Smooth muscle cell (in vitro differentiated cells): ENCODE measurements around the gene RELT. TPM values are rescaled to one million over a fixed set of nuclear protein-coding genes. Genes with fewer than 3 reads are reported as not detected.
A peak's percentile ranks its signal among the peaks of the same experiment; 100 is the strongest.

Source experiments
- DNase-seq: peaks from one replicate; lab custom pipeline; 2025; ENCODE audit not compliant: unreplicated experiment; lab: John Stamatoyannopoulos, UW
- H2AFZ ChIP-seq: fragments of 200-600 bp; sonication (generic); 2 replicates; pipeline ENCODE4 v1.6.0; 2016; ENCODE audit warnings: antibody characterized with exemption, low read depth, mild to moderate bottlenecking
- H3F3A ChIP-seq: fragments of 200-600 bp; sonication (generic); 2 replicates; pipeline ENCODE4 v1.6.0; 2017; ENCODE audit warnings: antibody characterized with exemption, low read depth
- H3K27ac ChIP-seq: fragments of 200-600 bp; sonication (generic); 2 replicates; pipeline ENCODE4 v1.5.1; 2016; ENCODE audit warnings: low read depth, mild to moderate bottlenecking
- H3K27me3 ChIP-seq: fragments of 200-600 bp; sonication (generic); 2 replicates; pipeline ENCODE4 v1.6.1; 2016; ENCODE audit warnings: low read depth, mild to moderate bottlenecking
- H3K36me3 ChIP-seq: fragments of 200-600 bp; sonication (generic); 2 replicates; pipeline ENCODE4 v1.5.1; 2016; ENCODE audit warnings: low read depth
- H3K4me1 ChIP-seq: fragments of 200-600 bp; sonication (generic); 2 replicates; pipeline ENCODE4 v1.5.1; 2016; ENCODE audit warnings: low read depth
- H3K4me2 ChIP-seq: fragments of 200-600 bp; sonication (generic); 2 replicates; pipeline ENCODE4 v1.6.0; 2016; ENCODE audit warnings: mild to moderate bottlenecking
- H3K4me3 ChIP-seq: fragments of 200-600 bp; sonication (generic); 2 replicates; pipeline ENCODE4 v1.5.1; 2016; ENCODE audit warnings: mild to moderate bottlenecking
- H3K79me2 ChIP-seq: fragments of 200-600 bp; sonication (generic); 2 replicates; pipeline ENCODE4 v1.6.0; 2016; ENCODE audit warnings: low read depth, mild to moderate bottlenecking
- H3K9ac ChIP-seq: fragments of 200-600 bp; sonication (generic); 2 replicates; pipeline ENCODE4 v1.6.0; 2016; ENCODE audit warnings: low read depth
- H3K9me3 ChIP-seq: fragments of 200-600 bp; sonication (generic); replicated peaks from 2 replicates; pipeline ENCODE4 v1.5.1; 2016; ENCODE audit warnings: low read depth
- H4K20me1 ChIP-seq: fragments of 200-600 bp; sonication (generic); 2 replicates; pipeline ENCODE4 v1.6.0; 2016; ENCODE audit warnings: low read depth
- WGBS: methylation state at CpG from one replicate; pipeline ENCODE4 v1.1.7; 2016; ENCODE audit warnings: low lambda C conversion rate; 5-methylcytosine and 5-hydroxymethylcytosine counted together
- polyA plus RNA-seq: library from polyadenylated mRNA; unstranded; fragments of >200 nt; fragmentation: Nextera tagmentation; extraction: Ambion mirVana; gene quantifications from 2 replicates; pipeline ENCODE4 v1.2.1, GENCODE V29; 2016
- total RNA-seq: library from RNA; depleted of rRNA; stranded (reverse); fragments of >200 nt; gene quantifications from 2 replicates; pipeline ENCODE4 v1.2.3, GENCODE V29; 2014
- TF ChIP-seq, protein P1 (sequence below): fragments of 200-600 bp; sonication (generic); IDR thresholded peaks from 2 replicates; pipeline ENCODE4 v1.5.1; 2017; ENCODE audit warnings: borderline replicate concordance, mild to moderate bottlenecking, antibody characterized with exemption; ENCODE audit not compliant: insufficient read depth, poor library complexity, severe bottlenecking

Gene RELT
- total and polyA plus RNA-seq, 2 experiments from 2014 or later = 4.3 to 5.5 TPM

DNA sequence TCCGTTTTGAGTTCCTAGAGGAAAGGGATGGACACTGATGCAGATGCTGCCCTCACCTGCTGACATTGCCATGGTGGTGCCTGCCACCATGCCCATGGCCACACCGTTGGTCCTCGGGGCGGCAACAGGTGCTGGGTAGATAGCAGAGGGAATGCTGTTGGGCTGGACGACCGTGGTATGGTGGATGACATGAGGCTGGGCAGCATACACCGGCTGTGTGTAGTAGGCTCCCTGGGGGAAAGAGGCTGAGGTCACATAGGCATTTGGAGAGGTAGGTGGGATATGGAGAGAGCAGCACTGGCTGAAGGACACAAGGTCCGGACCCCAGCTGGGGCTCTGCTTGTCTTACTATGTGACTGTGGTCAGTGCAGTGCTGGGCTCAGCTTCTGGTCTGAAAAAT lies 33.2 kb downstream of the RELT start:
- Histone ChIP-seq H3F3A (peaks cover 4% of the 10 kb centered on the region), H3K4me2 (no peak overlapping the region), H3K36me3 (no peaks in the 10 kb centered on the region), H3K9me3 (no peaks in the 10 kb centered on the region), H3K27me3 (no peaks in the 10 kb centered on the region), H3K9ac (no peak overlapping the region), H3K27ac (no peak overlapping the region), H3K79me2 (no peaks in the 10 kb centered on the region), H2AFZ (no peak overlapping the region), H3K4me3 (no peak overlapping the region), H4K20me1 (no peaks in the 10 kb centered on the region), H3K4me1 (peaks cover 16% of the 10 kb centered on the region)
- WGBS = 90% methylated on average over 8 of the region's 8 CpGs
- TF ChIP-seq, protein P1, sequence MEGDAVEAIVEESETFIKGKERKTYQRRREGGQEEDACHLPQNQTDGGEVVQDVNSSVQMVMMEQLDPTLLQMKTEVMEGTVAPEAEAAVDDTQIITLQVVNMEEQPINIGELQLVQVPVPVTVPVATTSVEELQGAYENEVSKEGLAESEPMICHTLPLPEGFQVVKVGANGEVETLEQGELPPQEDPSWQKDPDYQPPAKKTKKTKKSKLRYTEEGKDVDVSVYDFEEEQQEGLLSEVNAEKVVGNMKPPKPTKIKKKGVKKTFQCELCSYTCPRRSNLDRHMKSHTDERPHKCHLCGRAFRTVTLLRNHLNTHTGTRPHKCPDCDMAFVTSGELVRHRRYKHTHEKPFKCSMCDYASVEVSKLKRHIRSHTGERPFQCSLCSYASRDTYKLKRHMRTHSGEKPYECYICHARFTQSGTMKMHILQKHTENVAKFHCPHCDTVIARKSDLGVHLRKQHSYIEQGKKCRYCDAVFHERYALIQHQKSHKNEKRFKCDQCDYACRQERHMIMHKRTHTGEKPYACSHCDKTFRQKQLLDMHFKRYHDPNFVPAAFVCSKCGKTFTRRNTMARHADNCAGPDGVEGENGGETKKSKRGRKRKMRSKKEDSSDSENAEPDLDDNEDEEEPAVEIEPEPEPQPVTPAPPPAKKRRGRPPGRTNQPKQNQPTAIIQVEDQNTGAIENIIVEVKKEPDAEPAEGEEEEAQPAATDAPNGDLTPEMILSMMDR = no peak
- no peak for DNase-seq

DNA sequence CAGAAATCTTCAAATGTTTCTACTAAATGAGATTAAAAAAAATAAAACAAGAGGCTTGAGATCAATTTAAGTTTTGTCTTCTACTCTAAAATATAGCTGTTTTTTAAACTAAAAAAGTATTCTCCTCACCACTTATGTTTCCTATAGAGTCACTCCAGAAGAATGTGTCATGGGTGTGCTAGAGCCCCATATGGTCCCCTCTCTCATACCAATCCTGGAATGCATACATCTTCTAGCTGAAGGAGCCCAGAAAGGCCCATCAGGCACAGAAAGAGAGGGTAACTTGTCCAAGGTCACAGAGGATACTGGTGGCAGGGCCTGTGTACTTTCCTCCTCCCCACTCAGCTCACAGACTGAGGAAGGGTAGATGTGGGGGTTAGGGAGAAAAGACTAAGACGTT lies 34.4 kb downstream of the RELT start:
- WGBS = 94% methylated on average over 1 of the region's 1 CpG

GRCh38 chr11:73411031-73411430 lies 34.8 kb downstream of the RELT start:
- WGBS = 83% methylated on average over 2 of the region's 2 CpGs
- no peak overlapping the region for H3K27ac ChIP-seq
- H4K20me1 ChIP-seq = no peaks in the 10 kb centered on the region
- H2AFZ ChIP-seq = no peak overlapping the region
- H3F3A ChIP-seq = peaks cover 11% of the 10 kb centered on the region
- no peaks in the 10 kb centered on the region for H3K27me3 ChIP-seq
- DNase-seq = no peak
- TF ChIP-seq, protein P1 = no peak
- H3K4me2 ChIP-seq = no peak overlapping the region
- no peak overlapping the region for H3K9ac ChIP-seq
- H3K4me3 ChIP-seq = no peak overlapping the region
- no peaks in the 10 kb centered on the region for H3K79me2 ChIP-seq
- H3K4me1 ChIP-seq = peaks cover 27% of the 10 kb centered on the region
- no peaks in the 10 kb centered on the region for H3K9me3 ChIP-seq
- no peaks in the 10 kb centered on the region for H3K36me3 ChIP-seq

More for the DNA sequence above, 34.4 kb downstream of the RELT start:
- Histone ChIP-seq H3K9ac (no peak overlapping the region), H3K79me2 (no peaks in the 10 kb centered on the region), H3K27ac (no peak overlapping the region), H3K36me3 (no peaks in the 10 kb centered on the region), H4K20me1 (no peaks in the 10 kb centered on the region), H3K4me2 (peak overlapping the region; percentile 45), H3K4me3 (no peak overlapping the region), H3K4me1 (peaks cover 24% of the 10 kb centered on the region), H2AFZ (no peak overlapping the region), H3K9me3 (no peaks in the 10 kb centered on the region), H3K27me3 (no peaks in the 10 kb centered on the region), H3F3A (peaks cover 7% of the 10 kb centered on the region)
- no peak for DNase-seq
- TF ChIP-seq, protein P1 = no peak

- H3K4me1 ChIP-seq = peaks cover 27% of the 10 kb centered on the region
- no peak for DNase-seq
Measured at GRCh38 chr11:73412308-73412707, 36.1 kb downstream of the RELT start.

More at GRCh38 chr11:73412308-73412707, 36.1 kb downstream of the RELT start:
- Histone ChIP-seq H4K20me1 (no peaks in the 10 kb centered on the region), H2AFZ (no peak overlapping the region), H3K4me3 (no peak overlapping the region), H3K27me3 (no peaks in the 10 kb centered on the region), H3K9ac (no peak overlapping the region), H3F3A (peaks cover 19% of the 10 kb centered on the region), H3K79me2 (no peaks in the 10 kb centered on the region), H3K4me2 (peak overlapping the region; percentile 28), H3K27ac (peak overlapping the region; percentile 93), H3K9me3 (no peaks in the 10 kb centered on the region), H3K36me3 (no peaks in the 10 kb centered on the region)
- WGBS = 38% methylated on average over 3 of the region's 3 CpGs
- TF ChIP-seq, protein P1 = no peak
